ENCODE data around the gene SLC5A6.

Gene SLC5A6

GRCh38 chr2:27209621-27210401 is 2.3 kb downstream of the SLC5A6 start:
- Histone ChIP-seq H3K4ac (ENCODE audit: low read depth, low read length) (peak overlapping the region; percentile 57), H2AFZ (ENCODE audit: insufficient read depth, low read length, poor library complexity) (no peak overlapping the region), H2BK5ac (ENCODE audit: low read depth, low read length, poor library complexity) (peak overlapping the region; percentile 79), H4K91ac (ENCODE audit: low read depth, low read length) (peak overlapping the region; percentile 70), H3K79me1 (ENCODE audit: low read length) (peaks cover 33% of the 10 kb centered on the region), H3K14ac (ENCODE audit: low read length) (peak overlapping the region; percentile 33), H3K9me3 (ENCODE audit: insufficient read depth, low read depth, low read length) (no peaks in the 10 kb centered on the region), H4K12ac (ENCODE audit: low read depth, low read length) (no peak overlapping the region), H3K23ac (ENCODE audit: low read length) (no peak overlapping the region), H3K27me3 (ENCODE audit: insufficient read depth, low read length) (no peaks in the 10 kb centered on the region), H3K4me3 (ENCODE audit: low read depth, low read length) (no peak overlapping the region), H4K8ac (ENCODE audit: low read depth, low read length) (peak overlapping the region; percentile 8), H3K79me2 (ENCODE audit: control insufficient read depth, insufficient read depth, low read length, poor library complexity) (peaks cover 14% of the 10 kb centered on the region), H3K27ac (ENCODE audit: low read depth, low read length) (peak overlapping the region; percentile 89), H3K36me3 (ENCODE audit: control insufficient read depth in 1 of 2, insufficient read depth in 2 of 2, low read length in 2 of 2) (peaks cover 26 to 35% of the 10 kb centered on the region in 2 experiments), H3K18ac (ENCODE audit: low read length) (peak overlapping the region; percentile 16), H2BK120ac (ENCODE audit: insufficient read depth, low read length, poor library complexity) (peak overlapping the region; percentile 77), H3K4me1 (ENCODE audit: control insufficient read depth in 1 of 2, insufficient read depth in 2 of 2, low read length in 2 of 2) (peaks cover 14 to 28% of the 10 kb centered on the region in 2 experiments), H3K4me2 (ENCODE audit: low read length) (peak overlapping the region; percentile 63), H3K9ac (ENCODE audit: low read length) (peak overlapping the region; percentile 8), H2BK12ac (ENCODE audit: low read length) (peak overlapping the region; percentile 69), H2AK5ac (ENCODE audit: low read length) (no peak overlapping the region)
- peak; percentile 80 to 96 for DNase-seq
- no CpG with 5 or more reads among the region's 6 CpGs for WGBS (ENCODE audit: extremely low coverage, insufficient coverage, insufficient read length)

GRCh38 chr2:27208486-27209050 is 3.5 kb downstream of the SLC5A6 start:
- Histone ChIP-seq H3K14ac (ENCODE audit: low read length) (peak overlapping the region; percentile 13), H3K9me3 (ENCODE audit: insufficient read depth, low read depth, low read length) (peaks cover 2% of the 10 kb centered on the region), H4K91ac (ENCODE audit: low read depth, low read length) (peak overlapping the region; percentile 41), H3K4me3 (ENCODE audit: low read depth, low read length) (no peak overlapping the region), H4K8ac (ENCODE audit: low read depth, low read length) (no peak overlapping the region), H3K4me2 (ENCODE audit: low read length) (peak overlapping the region; percentile 63), H2AK5ac (ENCODE audit: low read length) (peak overlapping the region; percentile 69), H3K23ac (ENCODE audit: low read length) (no peak overlapping the region), H3K36me3 (ENCODE audit: control insufficient read depth in 1 of 2, insufficient read depth in 2 of 2, low read length in 2 of 2) (peaks cover 38 to 48% of the 10 kb centered on the region in 2 experiments), H2AFZ (ENCODE audit: insufficient read depth, low read length, poor library complexity) (no peak overlapping the region), H3K79me1 (ENCODE audit: low read length) (peaks cover 33% of the 10 kb centered on the region), H2BK5ac (ENCODE audit: low read depth, low read length, poor library complexity) (peak overlapping the region; percentile 25), H3K79me2 (ENCODE audit: control insufficient read depth, insufficient read depth, low read length, poor library complexity) (peaks cover 14% of the 10 kb centered on the region), H3K18ac (ENCODE audit: low read length) (no peak overlapping the region), H2BK120ac (ENCODE audit: insufficient read depth, low read length, poor library complexity) (peak overlapping the region; percentile 4), H2BK12ac (ENCODE audit: low read length) (no peak overlapping the region), H3K4ac (ENCODE audit: low read depth, low read length) (peak overlapping the region; percentile 29), H3K27me3 (ENCODE audit: insufficient read depth, low read length) (no peaks in the 10 kb centered on the region), H3K9ac (ENCODE audit: low read length) (no peak overlapping the region), H3K4me1 (ENCODE audit: control insufficient read depth in 1 of 2, insufficient read depth in 2 of 2, low read length in 2 of 2) (peaks cover 14 to 28% of the 10 kb centered on the region in 2 experiments), H4K12ac (ENCODE audit: low read depth, low read length) (peak overlapping the region; percentile 40), H3K27ac (ENCODE audit: low read depth, low read length) (peak overlapping the region; percentile 89)
- WGBS (ENCODE audit: extremely low coverage, insufficient coverage, insufficient read length): no CpG with 5 or more reads among the region's 4 CpGs
- no peak for DNase-seq

- no peak overlapping the region for H3K4ac ChIP-seq (ENCODE audit: low read depth, low read length)
- no peak overlapping the region for H2BK120ac ChIP-seq (ENCODE audit: insufficient read depth, low read length, poor library complexity)
- DNase-seq: no peak
- no peak overlapping the region for H3K4me2 ChIP-seq (ENCODE audit: low read length)
- no peak overlapping the region for H4K12ac ChIP-seq (ENCODE audit: low read depth, low read length)
- H2BK5ac ChIP-seq (ENCODE audit: low read depth, low read length, poor library complexity): no peak overlapping the region
- H4K8ac ChIP-seq (ENCODE audit: low read depth, low read length): no peak overlapping the region
- no peak overlapping the region for H2AK5ac ChIP-seq (ENCODE audit: low read length)
- no peak overlapping the region for H3K18ac ChIP-seq (ENCODE audit: low read length)
- H3K27me3 ChIP-seq (ENCODE audit: insufficient read depth, low read length): no peaks in the 10 kb centered on the region
- H3K36me3 ChIP-seq (ENCODE audit: control insufficient read depth in 1 of 2, insufficient read depth in 2 of 2, low read length in 2 of 2): peaks cover 57 to 69% of the 10 kb centered on the region in 2 experiments
- peaks cover 12 to 26% of the 10 kb centered on the region in 2 experiments for H3K4me1 ChIP-seq (ENCODE audit: control insufficient read depth in 1 of 2, insufficient read depth in 2 of 2, low read length in 2 of 2)
- no peak overlapping the region for H2AFZ ChIP-seq (ENCODE audit: insufficient read depth, low read length, poor library complexity)
- H3K14ac ChIP-seq (ENCODE audit: low read length): no peak overlapping the region
- peaks cover 21% of the 10 kb centered on the region for H3K79me1 ChIP-seq (ENCODE audit: low read length)
- no peak overlapping the region for H2BK12ac ChIP-seq (ENCODE audit: low read length)
- H3K4me3 ChIP-seq (ENCODE audit: low read depth, low read length): no peak overlapping the region
- no peak overlapping the region for H4K91ac ChIP-seq (ENCODE audit: low read depth, low read length)
- no CpG with 5 or more reads among the region's 6 CpGs for WGBS (ENCODE audit: extremely low coverage, insufficient coverage, insufficient read length)
- no peak overlapping the region for H3K27ac ChIP-seq (ENCODE audit: low read depth, low read length)
- H3K79me2 ChIP-seq (ENCODE audit: control insufficient read depth, insufficient read depth, low read length, poor library complexity): peaks cover 7% of the 10 kb centered on the region
- H3K23ac ChIP-seq (ENCODE audit: low read length): no peak overlapping the region
- H3K9me3 ChIP-seq (ENCODE audit: insufficient read depth, low read depth, low read length): peaks cover 2% of the 10 kb centered on the region
- H3K9ac ChIP-seq (ENCODE audit: low read length): no peak overlapping the region
Measured at GRCh38 chr2:27206346-27206745, 5.7 kb downstream of the SLC5A6 start.

DNA sequence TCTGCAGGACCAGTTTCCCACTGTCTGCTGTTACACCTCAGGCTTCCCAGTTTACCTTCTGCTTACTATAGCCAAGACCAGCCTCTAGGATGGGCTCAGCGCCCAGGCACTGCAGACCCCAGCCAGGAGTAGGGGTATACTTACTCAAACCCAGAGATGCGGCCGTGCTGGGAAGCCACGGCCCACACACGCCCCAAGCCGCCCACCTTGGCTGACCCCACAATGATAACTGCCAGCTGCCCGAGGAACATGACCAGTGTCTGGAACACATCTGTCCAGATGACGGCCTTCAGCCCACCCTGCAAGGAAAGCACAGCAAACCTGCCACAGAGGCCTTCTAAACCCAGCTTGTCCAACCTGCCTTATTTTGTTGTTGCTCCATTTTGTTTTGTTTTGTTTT is 6.9 kb downstream of the SLC5A6 start:
- peaks cover 15% of the 10 kb centered on the region for H3K79me1 ChIP-seq (ENCODE audit: low read length)

More for the DNA sequence above, 6.9 kb downstream of the SLC5A6 start:
- H3K9ac ChIP-seq (ENCODE audit: low read length): no peak overlapping the region
- no peak overlapping the region for H3K14ac ChIP-seq (ENCODE audit: low read length)
- no peak overlapping the region for H2BK5ac ChIP-seq (ENCODE audit: low read depth, low read length, poor library complexity)
- H3K27me3 ChIP-seq (ENCODE audit: insufficient read depth, low read length): no peaks in the 10 kb centered on the region
- H3K18ac ChIP-seq (ENCODE audit: low read length): no peak overlapping the region
- peaks cover 68 to 79% of the 10 kb centered on the region in 2 experiments for H3K36me3 ChIP-seq (ENCODE audit: control insufficient read depth in 1 of 2, insufficient read depth in 2 of 2, low read length in 2 of 2)
- H3K4me1 ChIP-seq (ENCODE audit: control insufficient read depth in 1 of 2, insufficient read depth in 2 of 2, low read length in 2 of 2): peaks cover 12 to 26% of the 10 kb centered on the region in 2 experiments
- no peak overlapping the region for H2BK12ac ChIP-seq (ENCODE audit: low read length)
- no peak overlapping the region for H4K12ac ChIP-seq (ENCODE audit: low read depth, low read length)
- WGBS (ENCODE audit: extremely low coverage, insufficient coverage, insufficient read length): no CpG with 5 or more reads among the region's 8 CpGs
- no peak overlapping the region for H2AK5ac ChIP-seq (ENCODE audit: low read length)
- no peak overlapping the region for H4K8ac ChIP-seq (ENCODE audit: low read depth, low read length)
- H3K79me2 ChIP-seq (ENCODE audit: control insufficient read depth, insufficient read depth, low read length, poor library complexity): peaks cover 5% of the 10 kb centered on the region
- H3K23ac ChIP-seq (ENCODE audit: low read length): no peak overlapping the region
- no peak for DNase-seq
- H3K9me3 ChIP-seq (ENCODE audit: insufficient read depth, low read depth, low read length): peaks cover 2% of the 10 kb centered on the region
- H2AFZ ChIP-seq (ENCODE audit: insufficient read depth, low read length, poor library complexity): no peak overlapping the region
- H4K91ac ChIP-seq (ENCODE audit: low read depth, low read length): no peak overlapping the region
- no peak overlapping the region for H3K4me3 ChIP-seq (ENCODE audit: low read depth, low read length)
- no peak overlapping the region for H3K4me2 ChIP-seq (ENCODE audit: low read length)
- no peak overlapping the region for H3K27ac ChIP-seq (ENCODE audit: low read depth, low read length)
- no peak overlapping the region for H3K4ac ChIP-seq (ENCODE audit: low read depth, low read length)
- H2BK120ac ChIP-seq (ENCODE audit: insufficient read depth, low read length, poor library complexity): no peak overlapping the region
